ENCODE measurements around the gene DUSP21.
A peak's percentile ranks its signal among the peaks of the same experiment; 100 is the strongest.
"Not testable (repeated sequence)": the region's sequence is repeated elsewhere in the genome, so short reads cannot be mapped to it uniquely, and the experiment has no call there.

DUSP21 gene

GRCh38 chrX:44842550-44843317, 1.1 kb upstream of the DUSP21 start:
- Histone ChIP-seq H3K4me1 (ENCODE audit: control insufficient read depth in 2 of 2, insufficient read depth in 2 of 2, low read length in 2 of 2) (no peaks in the 10 kb centered on the region), H3K27ac (ENCODE audit: low read depth in 2 of 2, low read length in 2 of 2) (no peak overlapping the region), H3K4me3 (ENCODE audit: low read length in 2 of 2) (no peak overlapping the region), H3K9ac (ENCODE audit: low read depth in 1 of 2, low read length in 2 of 2) (no peak overlapping the region), H3K27me3 (ENCODE audit: control insufficient read depth in 2 of 2, insufficient read depth in 2 of 2, low read length in 2 of 2) (no peaks in the 10 kb centered on the region), H3K9me3 (ENCODE audit: control insufficient read depth in 2 of 2, low read length in 2 of 2) (no peaks in the 10 kb centered on the region), H3K36me3 (ENCODE audit: control insufficient read depth in 2 of 2, insufficient read depth in 2 of 2, low read length in 2 of 2) (no peaks in the 10 kb centered on the region)

GRCh38 chrX:44843318-44843702, 511 bp upstream of the DUSP21 start:
- H3K36me3 ChIP-seq (ENCODE audit: control insufficient read depth in 2 of 2, insufficient read depth in 2 of 2, low read length in 2 of 2), result no peaks in the 10 kb centered on the region
- no peaks in the 10 kb centered on the region for H3K4me1 ChIP-seq (ENCODE audit: control insufficient read depth in 2 of 2, insufficient read depth in 2 of 2, low read length in 2 of 2)
- H3K9me3 ChIP-seq (ENCODE audit: control insufficient read depth in 2 of 2, low read length in 2 of 2), result no peaks in the 10 kb centered on the region
- no peak overlapping the region for H3K9ac ChIP-seq (ENCODE audit: low read depth in 1 of 2, low read length in 2 of 2)
- no peak overlapping the region for H3K4me3 ChIP-seq (ENCODE audit: low read length in 2 of 2)
- H3K27me3 ChIP-seq (ENCODE audit: control insufficient read depth in 2 of 2, insufficient read depth in 2 of 2, low read length in 2 of 2), result no peaks in the 10 kb centered on the region
- H3K27ac ChIP-seq (ENCODE audit: low read depth in 2 of 2, low read length in 2 of 2), result no peak overlapping the region

DNA sequence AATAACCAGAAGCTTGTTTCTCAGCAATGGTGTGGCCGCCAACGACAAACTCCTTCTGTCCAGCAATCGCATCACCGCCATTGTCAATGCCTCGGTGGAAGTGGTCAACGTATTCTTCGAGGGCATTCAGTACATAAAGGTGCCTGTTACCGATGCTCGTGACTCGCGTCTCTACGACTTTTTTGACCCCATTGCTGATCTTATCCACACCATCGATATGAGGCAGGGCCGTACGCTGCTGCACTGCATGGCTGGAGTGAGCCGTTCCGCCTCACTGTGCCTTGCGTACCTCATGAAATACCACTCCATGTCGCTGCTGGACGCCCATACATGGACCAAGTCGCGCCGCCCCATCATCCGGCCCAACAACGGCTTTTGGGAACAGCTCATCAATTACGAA, 383 bp downstream of the DUSP21 start:
- Histone ChIP-seq H3K27ac (ENCODE audit: low read depth in 2 of 2, low read length in 2 of 2) (no peak overlapping the region), H3K9me3 (ENCODE audit: control insufficient read depth in 2 of 2, low read length in 2 of 2) (no peaks in the 10 kb centered on the region), H3K36me3 (ENCODE audit: control insufficient read depth in 2 of 2, insufficient read depth in 2 of 2, low read length in 2 of 2) (no peaks in the 10 kb centered on the region), H3K27me3 (ENCODE audit: control insufficient read depth in 2 of 2, insufficient read depth in 2 of 2, low read length in 2 of 2) (no peaks in the 10 kb centered on the region), H3K9ac (ENCODE audit: low read depth in 1 of 2, low read length in 2 of 2) (no peak overlapping the region), H3K4me1 (ENCODE audit: control insufficient read depth in 2 of 2, insufficient read depth in 2 of 2, low read length in 2 of 2) (no peaks in the 10 kb centered on the region), H3K4me3 (ENCODE audit: low read length in 2 of 2) (no peak overlapping the region)

GRCh38 chrX:44850891-44851290, 7.1 kb downstream of the DUSP21 start:
- H3K36me3 ChIP-seq (ENCODE audit: control insufficient read depth in 2 of 2, insufficient read depth in 2 of 2, low read length in 2 of 2); H3K27ac ChIP-seq (ENCODE audit: low read depth in 2 of 2, low read length in 2 of 2); H3K27me3 ChIP-seq (ENCODE audit: control insufficient read depth in 2 of 2, insufficient read depth in 2 of 2, low read length in 2 of 2); H3K4me3 ChIP-seq (ENCODE audit: low read length in 2 of 2); H3K4me1 ChIP-seq (ENCODE audit: control insufficient read depth in 2 of 2, insufficient read depth in 2 of 2, low read length in 2 of 2); H3K9me3 ChIP-seq (ENCODE audit: control insufficient read depth in 2 of 2, low read length in 2 of 2); H3K9ac ChIP-seq (ENCODE audit: low read depth in 1 of 2, low read length in 2 of 2): not testable (repeated sequence)

GRCh38 chrX:44871114-44871645, 27.4 kb downstream of the DUSP21 start:
- Histone ChIP-seq H3K4me1 (ENCODE audit: control insufficient read depth in 2 of 2, insufficient read depth in 2 of 2, low read length in 2 of 2) (peaks cover 6 to 7% of the 10 kb centered on the region in 2 donors), H3K9me3 (ENCODE audit: control insufficient read depth in 2 of 2, low read length in 2 of 2) (no peaks in the 10 kb centered on the region), H3K9ac (ENCODE audit: low read depth in 1 of 2, low read length in 2 of 2) (peak overlapping the region; percentile 80 to 96), H3K4me3 (ENCODE audit: low read length in 2 of 2) (peak overlapping the region; percentile 83 to 87), H3K27me3 (ENCODE audit: control insufficient read depth in 2 of 2, insufficient read depth in 2 of 2, low read length in 2 of 2) (no peaks in the 10 kb centered on the region), H3K27ac (ENCODE audit: low read depth in 2 of 2, low read length in 2 of 2) (peak overlapping the region; percentile 98 to 99), H3K36me3 (ENCODE audit: control insufficient read depth in 2 of 2, insufficient read depth in 2 of 2, low read length in 2 of 2) (no peaks in the 10 kb centered on the region)

DNA sequence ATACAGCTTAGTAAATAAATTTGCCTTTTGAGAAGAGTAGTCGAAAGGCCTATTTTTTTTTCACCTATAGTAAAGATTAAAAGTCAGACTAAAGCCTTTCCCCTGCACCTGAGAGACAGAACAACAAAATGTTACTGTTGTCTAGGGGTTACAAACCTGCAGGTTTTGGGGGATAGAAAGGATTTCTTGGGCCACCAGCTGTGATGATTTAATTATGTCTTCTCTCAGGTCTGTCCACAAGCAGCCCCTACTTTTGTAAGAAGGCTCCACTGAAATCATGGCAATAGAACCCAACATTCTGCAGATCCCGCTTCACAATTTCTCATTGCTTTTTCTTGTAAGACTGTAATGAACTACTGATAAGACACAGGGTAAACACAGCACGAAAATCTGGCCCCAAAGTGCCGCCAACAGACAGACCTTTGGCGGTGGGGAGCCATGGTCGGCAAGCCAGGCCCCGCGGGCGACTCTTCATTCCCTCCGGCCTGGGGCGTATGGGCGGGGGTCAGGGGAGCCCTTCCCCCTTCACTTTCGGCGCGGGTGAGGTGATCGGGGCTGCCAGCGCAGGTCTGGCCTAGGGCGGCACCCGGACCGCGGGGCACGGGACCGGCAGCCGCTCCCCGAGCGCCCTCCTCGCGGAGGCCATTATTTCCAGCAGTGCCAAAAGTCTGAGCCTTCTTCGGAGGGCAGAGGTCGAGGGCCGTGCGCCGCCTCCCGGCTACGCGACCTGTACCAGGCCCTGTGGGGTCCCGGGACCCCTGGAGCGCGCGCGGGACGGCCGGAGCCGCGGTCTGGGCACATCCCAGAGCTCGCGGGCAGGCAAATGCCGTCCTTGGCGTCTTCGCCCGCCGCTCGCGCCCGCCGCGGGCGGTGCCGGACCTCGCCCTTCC, 28.4 kb downstream of the DUSP21 start:
- H3K4me3 ChIP-seq (ENCODE audit: low read length in 2 of 2), result peak overlapping the region; percentile 83 to 87
- H3K4me1 ChIP-seq (ENCODE audit: control insufficient read depth in 2 of 2, insufficient read depth in 2 of 2, low read length in 2 of 2), result peaks cover 6 to 7% of the 10 kb centered on the region in 2 donors
- peak overlapping the region; percentile 98 to 99 for H3K27ac ChIP-seq (ENCODE audit: low read depth in 2 of 2, low read length in 2 of 2)
- H3K27me3 ChIP-seq (ENCODE audit: control insufficient read depth in 2 of 2, insufficient read depth in 2 of 2, low read length in 2 of 2), result no peaks in the 10 kb centered on the region
- peak overlapping the region; percentile 80 to 96 for H3K9ac ChIP-seq (ENCODE audit: low read depth in 1 of 2, low read length in 2 of 2)
- no peaks in the 10 kb centered on the region for H3K36me3 ChIP-seq (ENCODE audit: control insufficient read depth in 2 of 2, insufficient read depth in 2 of 2, low read length in 2 of 2)
- H3K9me3 ChIP-seq (ENCODE audit: control insufficient read depth in 2 of 2, low read length in 2 of 2), result no peaks in the 10 kb centered on the region

DNA sequence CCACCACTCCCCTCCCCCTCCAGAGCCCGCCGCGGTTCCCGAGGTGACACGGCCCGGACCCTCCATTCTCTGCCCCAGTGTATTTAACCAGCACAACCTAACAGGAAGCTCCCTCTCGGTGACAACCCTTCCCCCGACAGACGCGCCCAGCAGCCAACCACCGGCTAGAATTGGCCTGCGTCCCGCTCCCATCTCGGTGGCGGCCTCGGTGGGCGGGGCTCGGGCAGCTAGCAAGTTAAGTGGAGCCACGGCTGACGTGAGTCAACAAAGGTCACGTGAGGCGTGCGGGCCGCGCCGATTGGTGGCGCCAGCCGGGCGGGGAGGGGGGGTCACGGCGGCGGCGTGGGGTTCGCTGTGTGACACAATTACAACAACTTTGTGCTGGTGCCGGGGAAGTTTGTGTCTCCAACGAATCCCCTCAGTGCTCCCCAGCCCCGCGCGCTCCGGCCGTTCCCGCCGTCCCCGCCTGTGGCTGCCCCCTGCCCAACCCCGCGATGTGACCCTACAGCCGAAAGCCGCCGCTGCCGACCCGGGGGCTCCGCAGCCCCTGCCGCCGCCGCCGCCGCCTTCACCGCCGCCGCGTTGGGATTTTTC, 29.1 kb downstream of the DUSP21 start, which contains the start of gene KDM6A:
KDM6A (plus strand) TSS at position 368 of the 594 bp plus-strand sequence. CDS start 364 bp downstream, outside the sequence.
- Histone ChIP-seq H3K27me3 (ENCODE audit: control insufficient read depth in 2 of 2, insufficient read depth in 2 of 2, low read length in 2 of 2) (no peaks in the 10 kb centered on the region), H3K9ac (ENCODE audit: low read depth in 1 of 2, low read length in 2 of 2) (peak within 1 kb of the TSS; percentile 82 to 96), H3K27ac (ENCODE audit: low read depth in 2 of 2, low read length in 2 of 2) (peak within 1 kb of the TSS; percentile 98 to 99), H3K36me3 (ENCODE audit: control insufficient read depth in 2 of 2, insufficient read depth in 2 of 2, low read length in 2 of 2) (no peaks in the 10 kb centered on the region), H3K4me1 (ENCODE audit: control insufficient read depth in 2 of 2, insufficient read depth in 2 of 2, low read length in 2 of 2) (peaks cover 6 to 7% of the 10 kb centered on the region in 2 donors), H3K9me3 (ENCODE audit: control insufficient read depth in 2 of 2, low read length in 2 of 2) (no peaks in the 10 kb centered on the region), H3K4me3 (ENCODE audit: low read length in 2 of 2) (peak within 1 kb of the TSS; percentile 83 to 87)

DNA sequence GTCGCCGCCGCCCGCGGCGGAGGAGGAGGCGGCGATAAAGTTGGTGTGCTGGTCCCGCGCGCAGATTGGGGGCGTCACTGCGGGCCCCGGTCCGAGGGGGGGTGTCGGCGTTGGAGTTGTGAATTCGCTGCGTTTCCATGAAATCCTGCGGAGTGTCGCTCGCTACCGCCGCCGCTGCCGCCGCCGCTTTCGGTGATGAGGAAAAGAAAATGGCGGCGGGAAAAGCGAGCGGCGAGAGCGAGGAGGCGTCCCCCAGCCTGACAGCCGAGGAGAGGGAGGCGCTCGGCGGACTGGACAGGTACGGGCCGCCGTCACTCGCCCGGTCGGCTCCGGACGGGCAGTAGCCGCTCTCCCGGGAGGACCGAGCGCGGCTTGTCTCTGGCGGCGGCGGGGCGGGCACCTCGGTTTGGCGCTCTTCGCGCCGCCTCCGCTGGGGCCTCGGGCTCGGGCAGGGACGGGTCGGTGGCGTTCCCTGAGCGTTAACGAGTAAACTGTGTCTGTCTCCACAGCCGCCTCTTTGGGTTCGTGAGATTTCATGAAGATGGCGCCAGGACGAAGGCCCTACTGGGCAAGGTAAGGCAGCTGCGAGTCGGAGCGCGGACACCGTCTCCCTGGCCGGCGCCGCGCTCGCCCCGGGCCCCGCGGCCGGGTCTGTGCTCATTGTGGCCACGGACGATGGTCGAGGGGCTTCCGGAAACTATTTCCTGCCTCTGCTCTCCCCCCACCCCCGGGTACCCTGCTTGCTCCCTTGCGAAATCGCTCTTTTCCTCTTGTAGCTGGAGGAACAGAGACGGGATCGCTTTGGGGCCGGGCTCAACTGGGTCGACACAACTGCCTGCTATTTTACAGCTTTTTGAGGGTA, 29.8 kb downstream of the DUSP21 start:
- peaks cover 6 to 7% of the 10 kb centered on the region in 2 donors for H3K4me1 ChIP-seq (ENCODE audit: control insufficient read depth in 2 of 2, insufficient read depth in 2 of 2, low read length in 2 of 2)

DNA sequence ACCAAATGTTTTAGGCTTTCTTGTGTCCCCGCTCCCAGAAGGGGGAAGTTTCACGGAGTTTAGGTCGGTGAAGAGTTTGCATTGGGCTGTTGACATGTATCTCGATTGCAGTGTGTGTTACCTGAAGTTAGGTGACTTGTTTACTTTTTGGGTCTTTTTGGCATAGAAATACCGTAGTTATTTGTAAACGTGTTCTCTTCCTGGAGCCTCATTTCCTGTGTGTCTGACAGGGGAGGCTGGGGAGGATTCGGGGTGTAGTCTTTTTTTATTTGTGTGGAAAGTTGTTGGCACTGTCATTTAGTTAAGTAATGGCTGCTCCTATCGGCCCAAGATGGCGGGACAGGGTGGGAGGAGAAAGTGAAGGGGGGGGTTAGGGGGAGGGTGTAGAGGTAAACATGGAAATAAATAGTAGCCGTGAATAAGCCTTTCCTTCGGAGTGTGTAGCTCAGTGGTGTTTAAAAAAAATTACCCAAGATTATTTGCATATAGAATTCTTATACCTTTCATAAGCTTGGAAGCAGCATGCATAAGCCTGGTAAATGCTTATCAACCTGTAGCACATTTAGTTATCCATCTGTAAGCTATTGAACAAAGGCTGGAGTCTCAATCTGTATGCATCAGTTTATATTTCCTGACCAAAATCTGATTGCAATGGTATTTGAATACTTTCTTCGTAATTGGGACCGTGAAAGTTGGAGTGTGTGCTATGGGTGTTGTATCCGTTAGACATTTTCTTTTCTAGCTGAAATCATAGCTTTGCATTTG, 30.8 kb downstream of the DUSP21 start:
- Histone ChIP-seq H3K36me3 (ENCODE audit: control insufficient read depth in 2 of 2, insufficient read depth in 2 of 2, low read length in 2 of 2) (no peaks in the 10 kb centered on the region), H3K4me3 (ENCODE audit: low read length in 2 of 2) (peak overlapping the region; percentile 83 to 87), H3K27ac (ENCODE audit: low read depth in 2 of 2, low read length in 2 of 2) (peak overlapping the region; percentile 98 to 99), H3K9ac (ENCODE audit: low read depth in 1 of 2, low read length in 2 of 2) (peak overlapping the region; percentile 82 to 87), H3K27me3 (ENCODE audit: control insufficient read depth in 2 of 2, insufficient read depth in 2 of 2, low read length in 2 of 2) (no peaks in the 10 kb centered on the region), H3K9me3 (ENCODE audit: control insufficient read depth in 2 of 2, low read length in 2 of 2) (no peaks in the 10 kb centered on the region), H3K4me1 (ENCODE audit: control insufficient read depth in 2 of 2, insufficient read depth in 2 of 2, low read length in 2 of 2) (peaks cover 6 to 7% of the 10 kb centered on the region in 2 donors)

More for the DNA sequence above, 29.8 kb downstream of the DUSP21 start:
- Histone ChIP-seq H3K27me3 (ENCODE audit: control insufficient read depth in 2 of 2, insufficient read depth in 2 of 2, low read length in 2 of 2) (no peaks in the 10 kb centered on the region), H3K9ac (ENCODE audit: low read depth in 1 of 2, low read length in 2 of 2) (peak overlapping the region; percentile 82 to 87), H3K9me3 (ENCODE audit: control insufficient read depth in 2 of 2, low read length in 2 of 2) (no peaks in the 10 kb centered on the region), H3K4me3 (ENCODE audit: low read length in 2 of 2) (peak overlapping the region; percentile 83 to 87), H3K27ac (ENCODE audit: low read depth in 2 of 2, low read length in 2 of 2) (peak overlapping the region; percentile 98 to 99), H3K36me3 (ENCODE audit: control insufficient read depth in 2 of 2, insufficient read depth in 2 of 2, low read length in 2 of 2) (no peaks in the 10 kb centered on the region)
